GM18505 (cell line): Measurements from ENCODE around the gene MAEA.

Source experiments
- ATAC-seq: cut with Tn5 transposase; IDR thresholded peaks from one replicate; pipeline ENCODE4 v1.9.1; 2021; ENCODE audit not compliant: unreplicated experiment
- POLR2A ChIP-seq: IDR thresholded peaks from 4 replicates; pipeline ENCODE4 v1.6.1; 2011; ENCODE audit warnings: borderline replicate concordance; ENCODE audit not compliant: insufficient read depth, insufficient read length; ENCODE audit errors: extremely low read depth

The MAEA gene

DNA sequence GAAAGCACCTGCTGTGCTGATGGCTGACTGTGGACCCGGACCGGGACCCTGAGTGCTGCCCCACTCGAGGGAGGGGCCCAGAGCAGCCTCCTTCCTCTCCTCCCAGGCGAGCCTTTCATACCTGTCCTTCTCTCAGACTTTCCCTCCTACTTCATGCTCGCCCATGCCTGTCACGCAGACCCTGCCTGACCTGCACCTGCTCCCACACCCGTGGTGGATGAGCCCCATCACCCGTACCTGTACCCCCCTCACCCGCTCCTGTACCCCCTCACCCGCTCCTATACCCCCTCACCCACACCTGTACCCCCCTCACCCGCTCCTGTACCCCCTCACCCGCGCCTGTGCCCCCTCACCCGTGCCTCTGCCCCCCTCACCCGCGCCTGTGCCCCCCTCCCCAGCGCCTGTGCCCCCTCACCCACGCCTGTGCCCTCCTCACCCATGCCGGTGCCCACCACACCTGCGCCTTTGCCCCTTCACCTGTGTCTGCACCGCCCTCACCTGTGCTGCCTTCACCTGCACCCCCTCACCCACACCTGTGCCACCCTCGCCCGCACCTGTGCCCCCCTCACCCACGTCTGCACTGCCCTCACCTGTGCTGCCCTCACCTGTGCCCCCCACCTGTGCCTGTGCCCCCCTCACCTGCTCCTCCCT, 5.8 kb downstream of the MAEA start:
- no peak for ATAC-seq
- TF ChIP-seq POLR2A: no peak

DNA sequence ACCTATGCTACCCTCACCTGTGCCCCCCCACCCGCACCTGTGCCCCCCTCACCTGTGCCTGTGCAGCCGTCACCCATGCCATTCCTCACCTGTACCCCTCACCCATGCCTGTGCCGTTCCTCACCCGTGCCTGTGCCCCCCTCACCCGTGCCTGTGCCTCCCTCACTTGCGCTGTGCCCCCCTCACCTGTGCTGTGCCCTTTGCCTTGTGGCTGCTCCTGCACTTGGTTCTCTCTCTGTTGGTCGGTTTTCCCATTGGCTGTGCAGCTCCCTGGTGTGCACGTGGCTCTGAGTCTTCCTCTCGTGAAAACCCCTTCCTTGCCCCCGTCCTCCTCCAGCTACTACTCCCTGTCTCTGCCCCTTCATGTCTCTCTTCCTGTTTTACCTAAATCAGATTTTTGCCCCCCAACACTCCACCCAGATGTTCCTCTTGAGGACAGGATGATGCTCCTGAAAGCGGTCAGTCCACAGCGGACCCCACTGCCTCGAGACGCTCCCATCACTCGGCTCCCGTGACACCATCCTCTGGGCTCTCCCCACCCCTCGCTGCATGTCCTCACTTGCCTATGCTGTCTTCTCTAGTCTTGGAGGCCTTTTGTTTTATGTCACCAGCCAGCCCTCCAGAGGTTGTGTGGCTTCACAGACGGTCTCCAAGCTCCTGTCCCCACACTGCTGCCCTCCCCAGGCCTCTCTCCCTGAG, 6.8 kb downstream of the MAEA start:
- ATAC-seq: no peak

DNA sequence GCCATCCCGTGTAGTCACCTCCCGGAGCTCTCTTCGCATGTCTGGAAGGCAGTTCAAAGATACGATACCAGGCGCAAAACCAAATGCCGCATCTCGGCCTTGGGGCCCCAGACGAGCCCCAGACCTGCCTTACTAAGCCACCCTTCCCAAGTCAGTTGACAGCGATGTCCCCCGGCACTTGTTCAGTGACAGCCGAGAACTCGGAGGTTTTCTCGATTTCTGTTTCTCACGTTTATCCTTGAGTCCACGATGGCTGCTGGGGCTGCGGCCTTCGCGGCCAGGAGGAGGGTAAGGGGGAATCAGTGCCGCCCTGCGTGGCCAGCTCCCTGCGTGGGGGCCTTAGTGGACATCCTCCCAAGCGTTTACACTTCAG, 7.3 kb downstream of the MAEA start:
- TF ChIP-seq POLR2A: no peak

More for the DNA sequence above, 6.8 kb downstream of the MAEA start:
- no peak for TF ChIP-seq POLR2A

DNA sequence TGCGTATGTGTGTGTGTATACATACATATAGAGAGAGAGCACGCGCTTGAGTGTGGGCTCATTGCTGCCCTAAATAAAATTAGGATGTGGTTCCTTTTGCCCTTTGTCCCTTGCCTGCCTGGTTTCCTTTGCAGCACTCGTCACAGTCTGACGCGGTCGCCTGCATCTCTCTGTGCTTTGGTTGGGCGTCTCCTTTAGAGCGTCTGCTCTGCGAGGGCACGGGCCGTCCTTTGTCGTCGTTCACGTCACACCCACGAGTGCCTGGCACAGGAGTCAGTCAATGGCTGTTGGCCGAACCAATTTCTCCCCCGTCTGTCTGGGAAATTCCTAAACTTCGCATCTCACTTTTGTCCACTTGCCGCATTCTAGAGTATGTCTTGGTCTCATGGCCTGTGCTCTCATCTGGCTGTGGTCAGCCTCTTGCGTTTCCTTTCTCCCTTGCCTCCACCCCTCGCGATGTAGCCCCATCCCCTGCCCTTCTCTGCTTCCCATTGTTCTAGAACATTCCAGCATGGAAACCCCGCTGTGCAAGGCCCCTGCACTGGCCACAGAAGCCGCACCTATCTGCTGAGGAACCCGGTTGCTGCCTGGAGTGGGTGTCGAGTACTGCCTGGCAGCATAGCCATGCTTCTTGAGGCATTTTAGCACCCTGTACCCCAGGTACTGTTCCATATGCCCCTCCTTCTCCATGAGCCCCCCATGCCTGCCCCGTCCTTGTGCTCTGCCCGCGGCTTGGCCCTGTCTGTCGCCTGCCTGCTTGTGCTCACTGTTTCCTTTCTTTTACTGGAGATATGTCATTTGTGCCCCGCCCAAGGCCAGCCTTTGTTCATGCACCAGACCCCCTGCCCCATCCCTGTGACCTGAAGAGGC, 8.0 kb downstream of the MAEA start:
- ATAC-seq: no peak
- TF ChIP-seq POLR2A: no peak

More for the DNA sequence above, 7.3 kb downstream of the MAEA start:
- no peak for ATAC-seq

DNA sequence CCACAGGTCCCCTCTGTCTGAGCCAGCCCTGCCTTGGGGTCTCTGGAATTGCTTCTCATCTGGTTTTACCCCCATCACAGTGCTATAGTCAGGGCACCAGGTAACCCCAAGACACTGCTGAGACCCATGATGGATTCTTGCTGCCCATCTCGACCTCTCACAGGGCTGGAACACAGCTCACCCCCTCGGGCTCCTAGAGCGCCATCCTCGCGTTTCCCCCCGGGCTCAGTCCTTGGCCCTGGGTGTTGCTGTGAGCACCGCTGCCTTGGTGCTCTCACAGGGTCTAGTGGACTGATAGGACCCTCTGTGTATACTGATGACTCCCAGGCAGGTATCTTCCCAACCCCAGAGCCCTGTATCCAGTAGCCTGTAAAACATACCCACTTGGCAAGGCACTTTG, 8.8 kb downstream of the MAEA start:
- no peak for ATAC-seq
- no peak for TF ChIP-seq POLR2A

DNA sequence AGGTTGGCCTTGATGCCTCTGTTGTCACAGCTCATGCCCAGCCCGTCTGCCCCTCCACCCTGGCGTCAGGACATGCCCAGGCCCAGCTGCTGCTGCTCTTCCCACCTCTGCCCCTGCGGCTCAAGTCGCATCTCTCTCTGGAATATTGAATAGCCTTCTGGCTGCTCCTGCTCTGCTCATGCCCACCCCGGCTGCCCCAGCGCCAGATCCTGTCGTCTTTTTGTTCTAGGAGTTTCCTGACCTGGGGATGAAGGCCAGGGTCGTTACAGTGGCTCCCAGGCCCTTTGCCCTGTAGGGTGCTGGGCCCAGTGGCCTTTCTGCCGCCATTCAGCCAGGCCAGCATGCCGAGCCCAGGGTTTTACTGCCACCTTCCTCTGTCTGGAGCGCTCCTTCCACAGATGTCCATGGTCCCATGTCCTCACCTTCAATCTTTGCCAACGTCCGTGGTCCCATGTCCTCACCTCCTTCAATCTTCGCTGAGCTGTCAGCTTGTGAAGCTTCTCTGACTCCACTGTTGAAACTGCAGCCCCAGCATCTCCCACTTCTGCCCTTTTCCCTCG, 9.7 kb downstream of the MAEA start:
- no peak for ATAC-seq
- no peak for TF ChIP-seq POLR2A

DNA sequence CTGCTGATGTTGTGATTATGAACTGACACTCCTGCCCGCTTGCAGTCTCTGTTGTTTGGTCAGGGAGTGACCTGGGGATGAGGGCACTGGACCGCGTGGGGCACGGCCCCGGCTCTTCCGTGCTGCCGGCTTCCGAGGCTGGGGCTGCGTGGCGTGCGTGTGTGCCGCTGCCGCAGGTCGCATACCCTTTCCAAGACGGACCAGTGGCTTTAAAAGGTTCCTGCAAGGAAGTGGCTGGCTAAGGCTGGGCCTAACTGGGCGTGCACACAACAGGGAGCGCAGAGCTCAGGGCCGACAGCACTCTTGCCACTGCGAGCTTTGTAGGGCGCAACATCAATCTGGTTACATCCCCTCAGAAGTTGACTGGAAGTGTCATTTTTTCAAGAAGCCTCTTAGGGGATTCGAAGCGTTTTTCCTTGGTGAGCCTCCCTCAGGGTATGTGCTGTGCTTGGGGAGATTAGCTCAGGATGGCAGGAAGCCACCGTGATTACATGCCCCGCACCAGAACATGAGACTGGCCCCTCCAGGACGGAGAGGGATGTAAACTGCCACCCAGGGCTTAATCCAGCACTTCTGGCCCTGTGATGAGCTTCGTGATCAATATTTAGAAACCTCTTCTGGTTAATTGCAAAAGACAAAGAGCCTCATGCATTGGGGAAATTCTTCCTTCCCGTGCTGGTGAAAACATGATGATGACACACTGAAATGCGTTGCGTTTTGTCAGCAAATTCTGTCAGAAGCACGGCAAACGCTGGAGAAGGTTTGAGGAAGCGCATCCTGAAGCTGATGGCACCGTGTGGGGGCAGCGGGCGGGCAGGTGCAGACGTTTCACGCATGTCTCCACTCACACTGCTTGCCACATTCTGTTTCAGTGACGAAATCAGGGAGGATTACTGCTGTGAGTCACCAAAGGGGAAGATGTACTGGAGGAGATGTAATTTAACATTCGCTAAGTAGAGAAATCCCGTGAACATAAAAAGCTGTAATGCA, 11.1 kb downstream of the MAEA start:
- TF ChIP-seq POLR2A: no peak
- ATAC-seq: no peak

DNA sequence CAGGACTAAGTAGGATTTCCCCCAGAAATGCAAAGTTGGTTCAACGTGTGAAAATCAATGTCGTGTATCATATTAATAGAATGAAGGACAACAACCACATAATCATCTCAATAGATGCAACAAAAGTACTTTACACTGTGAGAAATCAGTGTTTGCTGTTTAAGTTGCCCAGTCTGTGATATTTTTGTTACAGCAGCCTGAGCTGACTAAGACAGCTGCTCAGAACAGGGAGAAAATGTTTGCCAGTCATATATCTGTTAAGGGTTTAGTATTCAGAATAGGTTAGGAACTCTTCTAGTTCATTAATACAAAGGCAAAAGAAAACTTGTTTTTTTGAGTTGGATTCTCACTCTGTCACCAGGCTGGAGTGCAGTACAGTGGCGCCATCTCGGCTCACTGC, 12.5 kb downstream of the MAEA start:
- ATAC-seq: no peak
- TF ChIP-seq POLR2A: no peak

DNA sequence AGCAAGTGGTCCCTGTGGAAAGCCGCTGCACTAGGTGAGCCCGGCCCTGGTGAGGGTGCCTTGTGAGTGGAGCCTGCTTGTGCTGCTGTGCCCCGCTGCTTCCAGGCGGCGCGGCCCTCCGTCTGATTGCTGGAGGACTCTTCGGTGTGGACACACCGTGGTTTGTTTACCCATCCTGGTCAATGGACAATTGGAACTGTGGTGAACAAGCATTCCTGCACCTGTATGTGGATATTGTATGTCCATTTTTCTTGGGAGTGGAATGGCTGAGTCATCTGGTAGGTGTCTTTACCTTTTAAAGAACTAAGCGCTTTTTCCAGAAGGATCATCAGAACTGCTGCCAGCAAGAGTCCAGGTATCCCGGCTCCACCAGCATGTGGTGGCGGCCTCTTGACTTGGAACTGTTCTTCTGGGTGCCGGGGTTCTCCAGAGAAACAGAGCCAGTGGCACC, 15.6 kb downstream of the MAEA start:
- no peak for TF ChIP-seq POLR2A
- ATAC-seq: no peak

DNA sequence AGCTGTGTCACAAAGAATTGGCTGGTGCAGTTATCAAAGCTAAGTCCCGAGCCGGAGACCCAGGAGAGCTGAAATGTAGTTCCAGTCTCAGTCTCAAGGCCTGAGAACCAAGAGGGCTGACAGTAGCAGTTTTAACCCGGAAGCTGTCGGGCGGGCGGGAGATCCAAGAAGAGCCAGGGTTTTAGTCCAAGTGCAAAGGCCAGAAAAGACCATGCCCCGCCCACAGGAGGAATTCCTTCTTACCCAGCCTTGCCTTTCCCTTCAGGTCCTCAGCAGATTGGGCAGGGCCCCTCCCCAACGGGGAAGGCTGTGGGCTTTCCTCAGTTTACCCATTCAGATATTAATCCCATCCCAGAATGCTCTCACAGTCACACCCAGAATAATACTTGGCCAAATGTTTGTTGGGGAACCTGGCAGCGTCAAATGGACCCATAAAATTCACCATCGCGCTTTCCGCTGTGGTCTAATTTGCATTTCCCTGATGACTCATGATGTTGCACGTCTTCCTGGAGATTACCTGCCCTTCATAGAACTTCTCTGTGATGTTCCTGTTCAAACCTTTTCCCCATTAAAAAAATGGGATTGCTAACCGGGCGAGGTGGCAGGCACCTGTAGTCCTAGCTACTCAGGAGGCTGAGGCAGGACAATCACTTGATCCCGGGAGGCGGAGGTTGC, 16.2 kb downstream of the MAEA start:
- no peak for ATAC-seq
- TF ChIP-seq POLR2A: no peak

DNA sequence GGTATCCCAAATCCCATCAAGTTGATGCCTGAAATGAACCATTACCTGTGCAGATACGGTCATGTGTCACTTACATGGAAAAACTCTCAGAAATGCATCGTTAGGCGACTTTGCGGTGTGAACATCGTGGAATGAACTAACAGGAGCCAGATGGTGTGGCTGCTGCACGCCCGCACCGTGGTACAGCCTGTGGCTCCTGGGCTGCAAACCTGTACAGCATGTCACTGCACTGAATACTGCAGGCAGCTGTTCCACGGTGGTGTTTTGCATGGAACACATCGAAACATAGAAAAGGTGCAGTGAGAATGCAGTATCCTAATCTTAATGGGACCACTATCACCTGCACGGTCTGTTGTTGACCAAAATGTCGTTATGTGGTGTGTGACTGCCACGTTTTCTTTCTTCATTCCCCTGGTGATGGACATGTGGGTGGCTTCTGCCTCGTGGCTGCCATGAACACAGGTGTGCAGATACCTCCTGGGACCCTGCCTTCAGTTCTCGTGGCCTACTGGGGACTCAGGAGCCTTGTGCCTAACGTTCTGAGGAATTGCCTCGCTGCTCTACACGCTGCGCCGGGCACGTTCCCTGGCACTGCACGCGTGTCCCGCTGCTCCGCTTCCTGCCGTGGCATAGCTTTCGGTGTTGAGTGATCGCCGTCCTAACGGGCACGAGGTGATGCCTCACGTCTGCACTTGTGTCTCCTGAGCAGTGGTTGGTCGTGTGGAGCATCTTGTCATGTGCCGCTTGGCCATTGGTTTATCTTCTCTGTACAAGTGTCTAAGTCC, 18.5 kb downstream of the MAEA start:
- no peak for ATAC-seq
- no peak for TF ChIP-seq POLR2A

DNA sequence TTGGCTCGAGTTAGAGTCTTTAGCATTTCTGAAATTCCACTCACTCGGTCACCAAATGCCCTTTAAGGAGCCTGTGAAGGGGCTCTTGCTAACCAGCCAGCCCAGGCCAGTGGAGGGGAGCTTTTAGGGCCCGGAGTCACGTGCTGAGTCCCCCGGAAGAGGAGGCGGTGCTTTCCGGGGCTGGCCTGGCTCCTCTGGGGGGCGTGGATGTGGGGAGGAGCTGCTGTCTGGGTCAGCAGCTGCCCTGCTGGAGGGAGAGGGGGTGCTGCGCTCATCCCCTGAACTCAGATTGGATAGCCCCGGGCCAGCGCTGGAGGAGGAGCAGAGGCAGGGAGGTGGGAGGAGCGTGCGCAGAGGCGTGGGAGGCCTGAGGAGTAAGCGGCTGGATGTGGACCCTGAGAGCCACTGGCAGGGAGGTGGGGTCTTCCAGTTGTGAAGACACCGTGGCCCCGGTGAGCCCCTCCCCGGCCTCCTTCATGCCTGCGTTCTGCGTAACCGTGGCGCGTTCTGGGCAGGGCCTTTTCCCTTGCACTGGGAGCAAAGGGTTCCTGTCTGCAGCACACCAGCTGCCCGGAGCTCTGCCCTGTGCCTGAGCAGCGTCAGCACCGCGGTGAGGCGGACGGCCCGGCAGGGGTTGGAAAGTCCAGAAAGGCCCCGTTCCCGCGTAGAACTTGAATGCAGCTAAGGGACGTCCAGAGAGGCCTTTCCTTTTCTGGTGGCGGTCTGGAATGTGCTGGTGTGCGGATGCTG, 19.7 kb downstream of the MAEA start:
- no peak for TF ChIP-seq POLR2A
- peak; percentile 82 for ATAC-seq
